ENCODE data around the gene WDR73.

GRCh38 chr15:84599906-84600305 lies 54.2 kb downstream of the WDR73 start:
- TF ChIP-seq, protein P1, sequence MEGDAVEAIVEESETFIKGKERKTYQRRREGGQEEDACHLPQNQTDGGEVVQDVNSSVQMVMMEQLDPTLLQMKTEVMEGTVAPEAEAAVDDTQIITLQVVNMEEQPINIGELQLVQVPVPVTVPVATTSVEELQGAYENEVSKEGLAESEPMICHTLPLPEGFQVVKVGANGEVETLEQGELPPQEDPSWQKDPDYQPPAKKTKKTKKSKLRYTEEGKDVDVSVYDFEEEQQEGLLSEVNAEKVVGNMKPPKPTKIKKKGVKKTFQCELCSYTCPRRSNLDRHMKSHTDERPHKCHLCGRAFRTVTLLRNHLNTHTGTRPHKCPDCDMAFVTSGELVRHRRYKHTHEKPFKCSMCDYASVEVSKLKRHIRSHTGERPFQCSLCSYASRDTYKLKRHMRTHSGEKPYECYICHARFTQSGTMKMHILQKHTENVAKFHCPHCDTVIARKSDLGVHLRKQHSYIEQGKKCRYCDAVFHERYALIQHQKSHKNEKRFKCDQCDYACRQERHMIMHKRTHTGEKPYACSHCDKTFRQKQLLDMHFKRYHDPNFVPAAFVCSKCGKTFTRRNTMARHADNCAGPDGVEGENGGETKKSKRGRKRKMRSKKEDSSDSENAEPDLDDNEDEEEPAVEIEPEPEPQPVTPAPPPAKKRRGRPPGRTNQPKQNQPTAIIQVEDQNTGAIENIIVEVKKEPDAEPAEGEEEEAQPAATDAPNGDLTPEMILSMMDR (IDR thresholded peaks at IDR 0.05) = no peak
- TF ChIP-seq EP300 (IDR thresholded peaks at IDR 0.05) (no peak), POLR2A (IDR thresholded peaks at IDR 0.05; ENCODE audit: low read depth) (no peak), POLR2AphosphoS5 (IDR thresholded peaks at IDR 0.05) (no peak)

All from esophagus muscularis mucosa (tissue), 4 donors.